ENCODE data around the gene CAPN2. TPM values are rescaled to one million over a fixed set of nuclear protein-coding genes. Genes with fewer than 3 reads are reported as not detected.
"Not testable (repeated sequence)": the region's sequence is repeated elsewhere in the genome, so short reads cannot be mapped to it uniquely, and the experiment has no call there.

The CAPN2 gene
- total RNA-seq, 1 donor from 2014 or later, result 151 TPM

DNA sequence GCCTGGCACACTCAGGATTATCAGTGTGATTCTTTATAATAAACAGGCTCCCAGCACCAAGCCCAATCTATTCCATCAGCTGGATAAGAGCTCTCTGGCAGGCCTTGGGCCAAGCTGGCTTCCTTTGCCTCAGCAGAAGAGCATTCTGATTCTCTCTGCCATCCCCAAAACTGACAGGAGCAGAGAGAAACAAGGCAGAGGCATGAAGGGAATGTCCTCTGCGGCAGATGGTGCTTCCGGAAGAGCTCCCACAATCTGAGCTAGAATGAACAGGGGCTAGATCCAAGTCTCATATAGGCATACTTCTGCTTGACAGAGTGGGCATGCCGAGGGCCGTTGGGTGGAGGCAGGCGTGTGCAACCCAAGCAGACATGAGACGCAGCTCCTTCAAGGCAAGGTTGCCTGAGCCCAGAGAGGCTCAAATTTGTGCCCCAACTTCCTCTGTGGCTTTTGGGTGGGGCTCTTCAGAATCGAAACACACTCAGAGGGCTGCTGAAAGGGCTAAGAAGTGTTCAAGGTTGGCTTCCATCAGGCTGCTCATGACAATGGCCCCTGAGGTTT lies 4.0 kb downstream of the CAPN2 start:
- peak; percentile 67 for DNase-seq (ENCODE audit: low spot score)

DNA sequence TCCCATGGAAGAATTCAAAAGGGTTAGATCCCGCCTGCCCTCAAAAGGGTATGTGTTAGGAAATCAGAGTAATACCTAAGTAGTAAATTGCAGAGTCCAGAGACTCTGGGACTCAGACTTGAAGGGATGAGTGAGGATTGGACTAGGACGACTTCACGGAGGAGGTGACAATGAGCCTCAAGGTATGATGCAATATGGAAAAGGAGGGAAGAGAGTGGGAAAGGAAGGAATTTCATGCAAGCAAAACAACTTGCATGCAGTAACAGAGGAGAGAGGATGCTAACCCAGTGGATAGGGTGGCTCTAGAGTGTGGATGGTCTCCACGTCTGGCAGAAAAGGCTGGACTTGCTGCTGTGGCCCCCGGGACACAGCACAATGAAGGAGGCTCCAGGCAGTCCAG lies 4.8 kb downstream of the CAPN2 start:
- DNase-seq (ENCODE audit: low spot score), result no peak

DNA sequence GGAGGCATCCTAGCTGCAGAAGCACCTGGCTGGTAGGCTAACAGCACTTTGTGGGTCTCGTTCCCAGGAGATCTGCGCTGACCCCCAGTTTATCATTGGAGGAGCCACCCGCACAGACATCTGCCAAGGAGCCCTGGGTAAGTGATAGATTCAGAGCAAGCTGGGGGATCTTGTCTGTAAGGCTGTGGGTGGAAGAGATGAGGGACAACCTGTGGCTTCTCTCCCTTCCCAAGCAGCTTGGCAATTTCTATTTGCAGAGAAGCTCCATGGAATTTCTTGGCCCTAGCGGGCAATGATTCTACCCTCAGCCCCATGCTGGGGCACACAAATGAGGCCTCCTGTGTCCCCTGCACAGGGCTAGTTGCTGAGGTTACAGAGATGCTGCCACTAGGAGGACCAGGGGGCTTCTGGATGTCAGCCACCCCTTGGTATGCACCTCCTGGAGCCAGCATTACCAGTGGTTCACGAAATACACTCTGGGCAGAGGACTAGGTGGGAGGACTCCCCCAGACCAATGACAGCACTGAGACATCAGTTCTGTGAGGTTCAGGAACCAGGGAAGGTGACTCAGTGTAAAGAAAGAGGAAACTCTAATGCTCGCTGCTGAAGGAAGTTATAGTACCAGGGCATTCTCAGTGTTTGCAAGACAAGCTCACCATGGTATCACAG lies 5.5 kb downstream of the CAPN2 start:
- DNase-seq (ENCODE audit: low spot score), result no peak

DNA sequence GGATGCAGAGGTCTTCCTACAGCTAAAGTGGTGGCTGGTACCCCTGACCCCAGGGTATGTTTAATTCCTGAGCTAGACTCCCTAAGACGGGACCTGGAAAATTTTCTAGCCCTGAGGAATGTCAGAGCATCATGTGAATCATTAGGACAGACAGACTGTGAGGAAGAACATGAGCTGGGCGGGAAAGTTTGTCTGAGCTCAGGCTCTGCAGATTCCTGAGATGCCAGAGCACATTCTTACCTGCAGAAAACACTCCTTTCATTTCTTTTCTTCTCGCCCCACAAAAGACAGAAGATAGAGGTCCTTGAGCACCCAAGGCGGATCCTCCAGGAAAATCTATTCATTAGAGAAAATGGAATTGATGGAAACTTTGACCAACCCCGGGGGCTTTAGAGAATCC lies 6.5 kb downstream of the CAPN2 start:
- peak; percentile 58 for DNase-seq (ENCODE audit: low spot score)

GRCh38 chr1:223720971-223721591 lies 8.7 kb downstream of the CAPN2 start:
- no peak for DNase-seq (ENCODE audit: low spot score)

DNA sequence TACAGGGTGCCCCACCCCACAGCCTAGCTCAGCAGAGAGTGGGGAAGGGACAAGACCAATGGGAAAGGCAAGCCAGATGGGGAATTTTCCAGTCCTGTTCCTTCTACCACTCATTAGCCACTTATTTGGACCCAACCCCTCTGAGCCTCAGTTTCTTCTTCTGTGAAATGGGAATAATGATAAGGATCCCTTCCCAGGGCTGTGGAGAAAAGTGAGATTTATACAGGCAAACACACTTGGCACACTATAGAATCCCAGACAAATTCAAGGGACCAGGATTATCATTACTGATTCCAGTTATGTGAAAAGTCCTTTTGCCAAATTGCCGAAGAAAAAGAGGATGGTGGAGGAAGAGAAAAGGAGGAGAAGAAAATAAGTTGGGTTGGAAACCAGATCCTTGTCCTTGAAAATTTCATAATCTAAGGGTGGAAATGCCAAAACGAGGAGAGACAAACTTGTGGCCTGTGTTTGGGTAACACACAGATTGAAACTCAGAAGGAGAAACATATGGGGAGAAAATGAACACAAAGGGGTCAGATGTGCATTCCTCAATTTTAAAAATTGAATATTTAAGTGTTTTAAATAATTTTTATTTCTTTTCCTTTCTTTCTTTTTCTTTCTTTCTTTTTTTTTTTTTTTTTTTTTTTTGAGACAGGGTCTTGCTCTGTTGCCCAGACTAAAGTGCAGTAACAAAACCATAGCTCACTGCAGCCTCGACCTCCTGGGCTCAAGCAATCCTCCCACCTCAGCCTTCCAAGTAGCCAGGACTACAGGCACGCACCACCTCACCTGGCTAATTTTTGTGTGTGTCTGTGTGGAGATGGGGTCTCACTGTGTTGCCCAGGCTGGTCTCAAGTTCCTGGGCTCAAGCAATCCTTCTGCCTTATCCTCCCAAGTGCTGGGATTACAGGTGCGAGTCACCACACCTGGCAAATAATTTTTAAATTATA lies 9.6 kb downstream of the CAPN2 start:
- no peak for DNase-seq (ENCODE audit: low spot score)

- no peak for DNase-seq (ENCODE audit: low spot score)
These were observed 11.1 kb downstream of the CAPN2 start for GRCh38 chr1:223723351-223723904.

- no peak for DNase-seq (ENCODE audit: low spot score)
These were observed 12.0 kb downstream of the CAPN2 start for GRCh38 chr1:223724376-223724775.

- no peak for DNase-seq (ENCODE audit: low spot score)
These were observed 13.2 kb downstream of the CAPN2 start for GRCh38 chr1:223725578-223725977.

DNA sequence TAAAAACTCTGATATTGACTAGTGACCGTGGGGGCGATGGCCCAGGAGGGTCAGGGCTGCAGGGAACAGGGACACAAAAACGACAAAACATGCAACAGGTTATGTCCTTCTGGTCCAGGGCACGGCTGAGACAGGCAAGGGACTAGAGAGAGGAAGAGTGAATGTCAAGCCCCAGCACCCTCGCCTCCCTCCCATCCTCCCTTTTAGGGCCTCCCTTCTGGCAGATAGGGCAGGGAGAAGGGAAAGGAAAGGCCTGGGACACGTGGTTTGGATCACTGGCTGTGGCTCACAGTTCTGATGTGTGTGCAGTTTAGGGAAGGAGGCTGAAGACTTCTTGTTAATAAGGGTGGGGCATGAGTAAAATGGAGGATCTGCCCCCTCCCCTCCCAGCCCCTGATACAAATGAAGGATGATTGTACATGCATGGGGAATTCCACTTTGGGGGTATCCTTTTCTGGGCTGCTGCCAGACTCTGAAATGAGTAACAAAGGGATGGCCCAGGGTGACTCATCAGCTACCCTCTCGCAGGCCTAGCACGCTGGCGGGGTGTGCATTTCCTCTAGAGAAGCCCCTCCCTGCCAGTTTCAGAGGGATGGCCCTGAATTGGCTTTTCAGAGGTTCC lies 14.2 kb downstream of the CAPN2 start:
- peak; percentile 96 for DNase-seq (ENCODE audit: low spot score)

- DNase-seq (ENCODE audit: low spot score), result no peak
These were observed 15.2 kb downstream of the CAPN2 start for GRCh38 chr1:223727541-223727940.

DNA sequence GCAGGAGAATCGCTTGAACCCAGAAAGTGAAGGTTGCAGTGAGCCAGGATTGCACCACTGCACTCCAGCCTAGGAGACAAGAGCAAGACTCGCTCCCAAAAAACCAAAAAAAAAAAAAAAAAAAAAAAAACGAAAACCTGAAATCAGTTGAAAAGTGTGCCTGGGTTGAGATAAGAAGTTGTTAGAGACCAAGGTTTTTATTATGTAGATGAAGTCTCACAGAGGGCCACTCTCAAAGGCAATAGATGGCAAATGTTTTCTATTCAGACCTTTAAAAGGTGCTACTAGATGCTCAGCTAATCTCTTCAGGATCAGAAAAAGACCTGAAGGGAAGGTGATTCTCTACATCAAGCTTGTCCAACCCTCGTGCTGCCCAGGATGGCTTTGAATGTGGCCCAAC lies 17.6 kb downstream of the CAPN2 start:
- no peak for DNase-seq (ENCODE audit: low spot score)

DNA sequence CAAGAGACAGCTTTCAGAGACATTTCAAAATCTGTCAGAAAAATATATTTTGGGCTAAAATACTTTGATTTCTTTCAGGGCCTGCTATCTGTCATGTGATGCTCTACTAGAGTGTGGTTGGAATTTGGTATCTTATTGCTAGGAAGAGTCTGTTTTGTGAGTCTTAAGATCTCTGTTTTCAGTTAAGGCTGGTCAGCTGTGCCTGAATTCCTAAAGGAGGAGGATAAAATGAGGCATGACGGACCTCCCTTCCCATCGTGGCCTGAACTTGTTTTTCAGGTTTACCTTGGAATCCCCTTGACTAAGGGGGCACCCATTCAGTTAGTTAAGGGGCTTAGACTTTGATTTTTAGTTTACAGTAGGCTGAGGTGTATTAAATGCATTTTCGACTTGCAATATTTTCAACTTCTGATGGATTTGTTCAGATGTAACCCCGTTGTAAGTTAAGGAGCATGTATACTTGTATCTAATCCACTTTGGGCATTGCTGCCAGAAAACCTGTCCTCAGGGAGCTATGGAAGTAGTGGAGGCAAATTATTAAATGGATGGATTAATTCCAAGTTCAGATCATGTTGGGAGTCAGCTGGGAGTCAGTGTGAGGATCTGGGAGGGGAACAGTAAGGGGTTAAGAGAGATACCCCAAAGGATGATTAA lies 18.3 kb downstream of the CAPN2 start:
- DNase-seq (ENCODE audit: low spot score), result peak; percentile 84

- peak; percentile 87 for DNase-seq (ENCODE audit: low spot score)
These were observed 18.9 kb downstream of the CAPN2 start for GRCh38 chr1:223731133-223731770.

GRCh38 chr1:223732993-223733798 lies 20.9 kb downstream of the CAPN2 start:
- peak; percentile 82 for DNase-seq (ENCODE audit: low spot score)

DNA sequence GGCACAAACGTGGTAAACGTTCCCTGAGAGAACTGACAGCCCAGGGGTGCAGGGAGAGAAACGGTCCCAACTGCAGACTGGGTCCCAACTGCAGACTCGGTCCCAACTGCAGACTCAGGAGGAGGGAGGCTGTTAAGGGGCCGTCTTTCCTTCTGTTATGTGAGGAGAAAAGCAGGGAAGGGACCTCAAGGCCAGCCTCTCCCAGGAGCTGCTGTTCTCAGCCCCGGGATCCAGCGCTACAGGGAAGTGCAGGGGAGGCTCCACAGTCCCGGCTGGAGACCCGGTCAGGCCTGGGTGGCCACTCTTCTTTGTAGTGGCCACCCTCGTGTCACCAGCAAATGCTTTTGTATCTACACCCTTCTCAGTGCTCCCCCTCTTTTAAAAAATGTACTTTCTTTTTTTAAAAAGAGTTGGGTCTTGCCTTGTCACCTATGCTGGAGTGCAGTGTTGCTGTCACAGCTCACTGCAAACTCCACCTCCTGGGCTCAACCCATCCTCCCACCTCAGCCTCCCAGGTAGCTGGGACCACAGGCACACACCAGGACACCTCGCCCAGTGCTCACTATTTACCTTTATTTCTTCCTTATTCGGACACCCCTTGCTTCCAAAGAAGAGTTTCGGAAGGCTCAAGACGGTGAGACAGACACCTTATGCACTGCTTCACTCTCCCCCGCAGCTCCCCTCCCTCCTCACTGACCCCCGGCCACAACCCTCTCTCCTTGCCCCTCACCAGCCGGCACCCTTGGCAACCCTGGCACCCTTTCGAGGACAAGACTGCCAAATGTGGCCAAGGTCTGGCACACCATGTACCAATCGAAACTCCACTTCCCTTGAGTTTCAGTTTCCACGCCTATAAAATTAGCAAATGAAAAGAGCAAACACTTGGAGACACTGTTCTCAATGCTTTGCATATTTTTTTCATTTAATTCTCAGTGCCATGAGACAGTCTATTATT lies 21.8 kb downstream of the CAPN2 start:
- no peak for DNase-seq (ENCODE audit: low spot score)

DNA sequence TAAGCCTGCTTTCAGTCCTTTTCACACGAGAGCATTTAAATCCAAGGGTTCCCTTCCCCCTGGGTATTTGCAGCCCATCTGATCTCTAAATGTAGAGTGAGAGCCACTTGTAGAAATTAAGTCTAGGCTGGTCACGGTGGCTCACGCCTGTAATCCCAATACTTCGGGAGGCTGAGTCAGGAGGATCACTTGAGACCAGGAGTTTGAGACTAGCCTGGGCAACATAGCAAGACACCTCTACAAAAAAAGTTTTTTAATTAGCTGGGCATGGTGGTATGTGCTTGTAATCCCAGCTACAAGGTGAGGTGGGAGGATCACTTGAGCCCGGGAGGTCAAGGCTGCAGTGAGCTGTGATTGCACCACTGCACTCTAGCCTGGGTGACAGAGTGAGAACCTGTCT lies 24.3 kb downstream of the CAPN2 start:
- DNase-seq (ENCODE audit: low spot score), result not testable (repeated sequence)

DNA sequence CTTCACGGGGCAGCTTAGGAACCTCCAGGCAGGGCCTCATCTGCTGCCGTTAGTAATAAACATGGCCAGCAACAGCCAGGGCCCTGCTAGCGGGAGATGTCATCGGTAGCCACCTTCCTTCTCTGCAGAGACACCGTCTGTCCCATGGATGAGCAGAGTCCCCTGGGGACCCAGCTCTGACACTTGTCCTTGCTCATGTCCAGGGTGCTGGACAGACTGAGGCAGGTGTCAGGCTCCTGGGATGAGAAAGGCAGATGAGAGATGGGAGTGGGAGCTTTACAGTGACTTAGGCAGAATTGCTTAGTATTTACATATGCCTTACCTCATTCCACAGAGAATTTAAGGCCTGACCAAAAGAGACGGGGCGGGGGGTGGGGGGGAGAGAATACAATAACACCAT lies 25.0 kb downstream of the CAPN2 start:
- no peak for DNase-seq (ENCODE audit: low spot score)

Data from umbilical cord (tissue), 2 donors.